NCI-H345 (cell line): ENCODE data around the gene PTPN20.

Experiments
- DNase-seq: peaks from one replicate; lab custom pipeline; 2025; lab: John Stamatoyannopoulos, UW

Gene PTPN20

DNA sequence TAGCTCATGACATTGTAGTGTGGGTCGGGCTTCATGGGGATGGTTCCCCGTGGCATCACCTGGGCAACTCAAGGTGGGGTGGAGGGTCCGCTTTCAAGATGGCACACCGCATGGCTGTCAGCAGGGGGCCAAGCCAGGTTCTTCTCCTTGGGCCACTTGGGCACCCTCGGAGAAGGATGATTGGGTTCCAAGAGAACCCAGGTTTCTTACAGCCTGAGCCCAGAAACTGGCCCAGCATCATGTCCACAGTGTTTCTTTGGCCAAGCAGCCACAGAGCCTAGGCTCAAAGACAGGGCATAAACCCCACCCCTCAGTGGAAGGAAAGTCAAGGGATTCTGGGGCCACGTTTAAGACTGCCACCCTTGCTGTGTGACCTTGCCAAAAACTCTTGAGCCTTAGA, 110.6 kb downstream of the PTPN20 start:
- no peak for DNase-seq

DNA sequence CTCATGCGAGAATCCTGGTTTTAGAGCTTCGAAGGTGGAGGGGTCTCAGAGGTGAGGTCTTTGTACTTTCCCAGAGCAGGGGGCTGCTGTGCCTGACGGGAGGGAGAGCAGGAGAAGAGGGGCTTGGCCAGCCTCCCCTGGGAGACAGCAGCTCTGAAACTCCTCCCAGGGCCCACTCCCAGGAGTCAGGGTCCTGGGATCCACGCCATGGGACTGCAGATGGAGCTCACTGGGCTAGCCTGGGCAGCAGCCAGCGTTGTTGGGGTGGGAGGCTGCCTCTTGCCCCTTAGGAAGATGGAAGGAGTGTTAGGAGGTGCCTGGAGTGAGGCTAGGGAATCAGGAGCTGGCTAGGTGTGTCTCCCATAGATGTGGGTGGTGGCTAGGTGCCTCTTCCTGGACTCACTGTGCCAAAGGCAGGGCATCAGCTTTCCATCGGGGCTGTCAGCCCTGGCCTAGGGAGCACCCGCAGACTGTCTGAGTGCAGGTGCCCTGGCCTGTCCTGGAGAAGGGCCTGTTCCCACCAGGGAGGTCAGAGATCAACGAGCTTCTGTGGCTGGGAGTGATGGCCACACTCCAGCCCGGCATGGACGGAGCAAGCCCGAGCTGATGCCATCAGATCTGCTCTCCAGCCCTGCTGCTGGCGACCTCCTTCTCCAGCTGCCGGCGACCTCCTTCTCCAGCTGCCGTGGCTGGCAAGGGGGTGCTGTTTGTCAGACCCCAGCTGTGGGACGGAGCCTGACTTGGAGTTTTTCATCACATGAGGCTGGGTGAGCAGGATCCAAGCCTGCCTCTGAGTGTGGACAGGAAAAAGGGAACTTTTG, 111.3 kb downstream of the PTPN20 start:
- DNase-seq, result no peak

DNA sequence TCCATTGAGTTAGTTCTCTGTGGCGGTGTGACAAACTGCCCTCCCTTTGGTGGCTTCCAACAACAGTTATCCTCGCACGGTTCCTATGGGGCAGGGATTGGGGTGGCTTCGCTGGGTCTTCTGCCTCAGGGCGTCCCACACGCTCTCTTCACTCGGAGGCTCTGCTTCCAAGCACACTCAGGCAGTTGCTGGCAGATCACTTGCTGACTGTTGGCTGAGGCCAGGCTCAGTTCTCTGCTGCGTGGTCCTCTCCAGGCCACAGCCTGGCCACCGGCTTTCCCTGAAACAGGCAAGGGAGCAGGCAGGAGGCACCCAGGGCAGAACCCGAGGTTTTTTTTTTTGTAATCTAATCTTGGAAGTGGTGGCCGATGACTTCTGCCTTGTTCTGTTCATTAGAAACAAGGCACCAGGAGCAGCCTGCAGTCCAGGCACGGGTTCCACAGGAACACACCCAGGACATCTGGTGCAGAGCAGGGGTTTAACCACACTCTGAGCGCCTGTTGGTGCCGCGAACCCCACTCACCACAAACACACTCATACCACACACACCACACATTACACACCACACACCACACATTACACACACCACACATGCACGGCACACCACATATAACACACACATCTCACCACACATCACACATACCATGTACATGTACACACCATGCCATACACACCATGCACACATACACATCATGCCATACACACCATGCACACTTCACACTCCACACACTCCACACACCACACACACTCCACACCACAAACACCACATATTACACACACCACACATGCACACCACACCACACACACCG, 112.2 kb downstream of the PTPN20 start:
- no peak for DNase-seq

DNA sequence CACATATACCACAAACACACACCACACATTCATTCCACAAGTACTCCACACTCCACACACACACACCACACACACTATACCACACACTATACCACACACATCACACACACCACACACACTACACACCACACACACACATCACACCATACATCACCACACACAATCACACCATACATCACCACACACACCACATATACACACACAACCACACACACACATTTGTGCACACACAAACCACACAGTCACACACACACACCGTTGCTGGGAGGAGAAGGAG, 112.8 kb downstream of the PTPN20 start:
- no peak for DNase-seq

DNA sequence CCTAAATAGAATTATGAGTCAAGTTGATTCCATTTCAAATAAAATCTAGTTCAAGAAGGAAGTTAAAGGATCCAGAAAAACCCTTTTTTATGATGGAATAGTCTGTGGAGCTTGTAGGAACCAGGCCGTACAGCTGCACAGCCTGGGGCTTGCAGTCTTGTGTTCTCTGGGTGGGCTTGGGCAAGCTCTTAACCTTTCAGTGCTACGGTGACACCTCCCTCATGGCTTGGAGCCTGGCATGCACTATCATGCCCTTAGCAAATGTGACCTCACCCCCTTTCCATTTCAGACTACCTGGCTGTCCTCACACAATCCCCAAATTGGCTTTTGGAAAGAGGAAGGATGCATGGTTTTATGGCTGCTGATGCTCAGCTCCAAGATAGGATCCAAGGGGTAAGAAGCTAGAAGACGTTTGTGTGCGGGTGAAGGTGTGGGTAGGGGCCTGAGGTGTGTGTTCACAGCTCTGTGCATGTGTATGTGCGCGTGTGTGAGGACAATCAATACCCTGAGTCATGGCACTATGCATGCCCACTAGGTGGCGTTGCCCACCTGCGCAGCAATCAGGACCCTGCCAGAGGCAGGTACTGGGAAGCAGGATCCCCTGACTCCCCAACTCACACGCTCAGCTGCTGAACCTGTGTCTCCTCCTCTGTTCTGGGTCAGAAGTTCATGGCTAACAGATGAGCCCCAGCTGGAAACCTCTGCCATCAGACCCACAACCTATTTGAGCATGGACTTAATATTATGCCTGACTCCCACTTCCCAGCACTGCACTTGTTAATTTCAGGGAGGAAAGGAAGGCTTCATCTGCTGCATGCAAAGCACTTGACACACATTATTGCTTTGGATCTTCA, 113.4 kb downstream of the PTPN20 start:
- peak; percentile 38 for DNase-seq

DNA sequence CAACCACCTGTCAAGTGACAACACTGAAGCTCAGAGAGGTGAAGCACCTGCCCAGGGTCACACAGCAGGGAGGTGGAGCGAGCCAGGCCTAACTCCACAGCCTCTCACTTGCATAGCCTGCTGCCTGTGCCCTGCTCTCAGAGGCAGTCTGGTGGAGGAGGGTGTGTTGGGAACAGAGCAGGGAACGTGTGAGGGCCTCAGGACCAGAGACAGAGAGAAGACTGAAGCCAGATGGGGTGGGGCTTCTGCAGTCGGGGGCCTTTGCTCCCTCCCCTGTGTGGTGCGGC, 114.0 kb downstream of the PTPN20 start:
- DNase-seq, result no peak

DNA sequence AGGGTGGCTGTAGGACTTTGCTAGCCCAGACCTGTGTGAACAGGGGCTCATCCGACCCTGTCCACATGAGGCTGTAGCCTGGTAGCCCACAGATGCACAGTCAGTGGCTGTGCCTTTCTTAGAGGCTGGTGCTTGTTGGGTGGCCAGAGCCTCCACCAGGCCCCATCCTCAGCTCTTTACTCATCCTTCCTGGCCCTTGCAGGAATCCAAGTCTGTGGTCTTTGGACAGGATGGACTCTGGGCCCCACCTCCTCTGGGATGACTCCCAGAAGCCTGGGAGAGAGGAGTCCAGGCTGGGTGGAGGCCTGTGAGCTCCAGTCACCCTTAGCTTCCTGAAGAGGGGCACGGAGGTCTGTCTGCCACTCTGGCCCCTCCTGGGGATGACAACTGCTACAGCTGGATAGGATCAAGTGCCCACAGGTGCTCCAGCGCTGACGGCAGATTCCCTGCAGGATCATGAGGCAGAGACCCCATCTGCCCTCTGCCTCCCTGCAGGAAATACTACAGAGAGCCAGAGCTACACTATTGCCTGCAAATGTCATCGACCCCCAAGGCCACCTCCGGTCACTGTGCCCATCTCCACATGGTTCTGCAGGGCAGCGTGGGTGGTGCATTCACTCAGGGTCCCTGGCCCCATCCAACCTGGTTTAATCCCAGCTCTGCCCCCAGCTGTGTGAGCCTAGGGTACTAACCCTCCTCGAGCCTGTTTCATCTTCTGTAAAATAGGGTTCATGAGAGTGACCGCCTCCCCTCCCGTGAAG, 114.5 kb downstream of the PTPN20 start:
- DNase-seq, result no peak

DNA sequence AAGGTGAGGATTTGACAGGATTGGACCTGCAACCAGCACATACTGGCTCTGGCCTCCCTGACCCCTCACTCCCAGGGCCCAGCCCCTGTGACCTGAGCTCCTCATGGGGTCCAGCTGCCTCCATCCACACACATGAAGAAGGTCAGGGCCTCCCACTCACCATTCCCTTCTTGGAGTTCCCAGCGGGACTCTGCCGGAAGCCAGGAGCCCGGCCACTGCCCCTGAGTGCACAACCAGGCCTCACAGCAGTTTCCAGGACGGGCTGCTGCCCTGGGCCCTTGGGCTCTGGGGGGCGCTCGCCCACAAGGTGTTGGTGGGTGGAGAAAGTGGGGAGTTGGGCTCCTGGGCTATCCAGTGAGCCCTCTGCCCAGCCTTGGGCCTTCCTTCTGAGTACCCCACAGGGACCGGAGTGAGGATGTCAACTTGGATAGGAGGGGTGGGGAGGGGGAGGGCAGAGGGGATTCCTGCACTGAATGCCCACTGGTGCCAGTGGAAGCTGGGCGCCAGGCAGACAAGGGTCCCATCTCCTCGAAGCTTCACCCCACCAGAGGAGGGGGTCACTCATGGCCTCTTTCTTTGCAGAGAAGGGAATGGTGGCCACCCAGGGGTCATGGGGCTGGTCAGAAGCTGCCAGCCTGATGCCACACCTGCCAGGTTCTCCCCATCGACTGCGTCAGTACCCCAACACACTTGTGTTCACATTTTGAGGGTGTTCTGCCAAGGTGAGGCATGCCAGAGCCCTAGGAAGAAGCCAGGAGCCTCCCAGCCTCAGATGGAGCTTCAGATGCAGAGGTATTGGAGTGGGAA, 115.3 kb downstream of the PTPN20 start:
- no peak for DNase-seq

DNA sequence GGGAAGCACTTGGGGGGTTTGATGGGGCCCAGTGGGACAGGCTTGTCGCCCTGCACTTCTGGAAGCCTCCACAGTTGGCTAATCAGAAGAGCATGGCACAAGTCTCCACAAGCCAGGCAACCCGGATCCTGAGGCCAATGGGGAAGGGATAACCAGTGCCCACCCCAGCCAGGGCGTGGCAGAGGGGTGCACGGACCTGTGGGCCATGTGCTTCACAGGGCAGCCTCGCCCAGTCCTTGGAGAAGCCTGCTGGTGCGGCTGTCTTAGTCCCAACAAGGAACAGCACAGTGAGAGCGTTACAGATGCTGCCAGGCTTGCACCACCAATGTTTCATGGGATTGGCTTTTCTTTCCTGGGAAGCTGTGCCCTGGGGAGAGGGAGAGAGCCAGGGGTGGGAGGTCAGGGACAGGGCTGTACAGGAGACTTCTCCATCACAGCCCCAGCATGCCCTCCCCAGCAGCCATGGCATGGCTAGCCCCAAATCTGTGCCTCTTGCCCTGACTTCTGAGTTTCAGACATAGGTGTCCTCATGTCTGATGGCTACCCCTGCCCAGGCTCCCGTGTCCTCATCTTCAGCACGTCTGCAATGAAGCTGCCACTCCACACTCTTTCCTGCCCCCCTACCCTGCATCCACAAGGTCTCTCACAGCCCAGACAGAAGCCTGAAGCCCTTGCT, 116.0 kb downstream of the PTPN20 start:
- no peak for DNase-seq

DNA sequence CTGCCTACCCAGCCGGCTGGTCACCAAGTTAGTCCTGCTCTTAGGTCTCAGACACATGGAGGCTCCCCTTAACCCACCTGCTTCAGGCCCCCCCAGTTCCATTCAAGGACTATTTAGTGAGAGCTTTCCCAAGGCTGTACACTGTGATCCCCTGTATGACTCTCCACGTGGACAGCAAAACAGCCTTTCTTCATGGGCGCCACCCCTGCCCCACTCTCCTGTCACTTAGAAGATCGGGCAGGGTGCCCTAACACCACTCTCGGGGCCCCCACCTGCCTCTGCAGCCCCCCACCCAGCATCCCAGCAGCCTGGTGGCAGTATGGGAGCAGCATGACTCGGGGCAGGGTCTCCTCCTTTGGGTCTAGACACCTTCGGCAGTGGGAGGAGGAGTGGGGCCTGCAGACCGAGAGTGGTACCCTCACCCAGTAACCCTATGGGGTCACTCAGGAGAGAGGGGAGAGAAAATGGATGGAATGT, 116.6 kb downstream of the PTPN20 start:
- no peak for DNase-seq

DNA sequence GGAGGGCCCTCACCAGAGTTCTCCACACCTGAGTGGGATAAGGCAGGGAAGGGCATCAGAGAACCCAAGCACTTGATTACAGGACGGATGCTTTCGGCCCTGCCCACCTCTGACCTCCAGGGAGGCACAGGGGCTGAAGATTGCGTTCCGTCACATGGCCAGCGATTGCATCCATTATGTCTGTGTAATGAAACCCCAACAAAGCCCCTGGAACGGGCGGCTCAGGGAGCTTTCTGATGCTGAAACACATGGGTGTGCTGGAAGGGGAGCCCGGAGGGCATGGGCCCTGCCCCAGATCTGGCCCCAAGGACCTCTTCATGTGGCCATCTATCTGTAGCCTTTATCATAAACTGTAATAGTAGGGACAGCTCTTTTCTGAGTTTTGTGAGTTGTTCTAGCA, 117.2 kb downstream of the PTPN20 start:
- no peak for DNase-seq

DNA sequence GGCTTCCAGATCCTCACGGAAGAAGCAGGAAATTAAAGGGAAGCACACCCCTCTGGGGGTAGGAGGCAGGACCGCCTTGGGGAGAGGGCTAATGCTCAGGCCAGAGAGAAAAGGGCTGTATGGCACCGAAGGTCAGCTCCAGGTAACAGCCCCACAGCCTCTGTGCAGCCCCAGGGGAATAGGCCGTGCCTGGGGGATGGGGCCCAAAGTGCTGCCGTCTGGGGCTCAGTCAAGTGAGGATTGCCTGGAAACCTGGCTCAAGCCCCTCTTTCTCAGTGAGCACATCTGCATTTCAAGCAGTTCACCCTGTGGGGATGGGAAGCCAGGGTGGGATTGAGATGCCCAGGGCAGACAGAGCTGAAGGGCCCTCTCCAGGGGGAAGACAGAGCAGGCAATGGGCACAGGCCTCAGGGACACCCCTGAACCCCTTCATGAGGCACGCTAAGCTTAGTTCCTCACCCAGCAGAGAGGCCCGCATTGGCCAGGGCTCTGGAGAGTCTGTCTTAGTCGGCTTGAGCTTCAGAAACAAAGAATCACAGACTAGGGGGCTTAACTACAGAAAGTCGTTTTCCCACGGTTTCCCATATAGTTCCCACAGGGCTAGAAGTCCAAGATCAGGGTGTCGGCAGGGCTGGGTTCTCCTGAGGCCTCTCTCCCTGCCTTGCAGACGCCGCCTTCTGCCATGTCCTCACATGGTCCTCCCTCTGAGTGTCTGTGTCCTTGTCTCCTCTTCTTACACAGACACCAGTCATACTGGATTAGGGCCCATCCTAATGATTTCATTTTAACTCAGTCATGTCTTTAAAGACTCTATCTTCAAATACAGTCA, 118.2 kb downstream of the PTPN20 start:
- no peak for DNase-seq

DNA sequence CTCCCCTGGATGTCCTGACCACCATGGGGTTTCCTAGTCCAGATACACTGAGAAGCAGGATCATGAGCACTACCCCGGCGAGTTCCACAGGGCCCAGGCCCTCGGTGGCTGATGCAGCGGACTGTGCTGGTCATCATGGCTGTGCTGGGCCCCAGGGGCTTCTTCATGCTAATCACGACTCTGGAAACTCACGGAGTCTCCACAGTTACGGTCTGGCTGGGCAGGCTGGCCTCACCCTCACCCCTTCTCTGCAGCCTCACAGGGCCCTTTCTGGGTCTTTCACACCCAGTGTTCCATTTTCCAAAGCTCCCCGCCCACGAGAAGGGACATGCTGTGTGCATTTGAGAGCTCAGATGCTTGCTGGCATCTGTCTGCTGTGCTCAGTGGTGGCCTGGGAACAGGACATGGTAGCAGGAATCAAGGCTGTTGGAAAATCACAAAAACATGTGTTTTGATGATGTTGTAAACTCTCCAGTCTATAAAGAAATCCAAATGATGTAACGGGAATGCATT, 119.0 kb downstream of the PTPN20 start:
- no peak for DNase-seq

DNA sequence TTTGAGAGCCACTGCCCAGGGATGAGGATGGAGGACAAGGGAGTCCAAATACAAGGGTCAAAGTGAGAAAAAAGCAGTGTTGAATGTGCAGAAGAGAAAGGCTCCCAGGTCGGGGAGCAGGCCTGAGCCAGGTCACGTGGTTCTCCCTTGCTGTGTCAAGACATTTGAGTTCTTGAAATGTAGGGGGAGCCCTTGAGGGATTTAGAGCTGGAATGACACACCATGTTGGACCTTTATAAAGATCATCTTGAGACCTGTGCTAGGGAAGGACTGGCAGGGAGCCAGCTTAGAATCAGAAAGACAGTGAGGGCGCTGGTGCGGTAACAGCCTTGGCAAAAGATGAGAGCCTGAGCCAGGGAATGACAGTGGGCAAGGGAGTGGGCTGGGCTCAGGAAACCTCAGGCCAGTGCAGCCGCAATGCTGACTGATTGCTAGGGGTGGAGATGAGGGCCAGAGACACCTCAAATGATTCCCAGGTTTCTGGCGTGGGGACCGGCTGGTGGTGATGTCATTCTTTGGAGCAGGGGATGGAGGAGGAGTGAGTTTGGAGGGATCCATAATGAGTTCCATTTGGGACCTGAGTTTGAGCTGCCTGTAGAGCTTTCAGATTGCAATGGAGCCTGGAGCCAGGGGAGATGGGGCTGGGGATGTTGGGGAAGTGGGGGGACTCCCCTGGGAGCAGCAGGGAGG, 120.1 kb downstream of the PTPN20 start:
- DNase-seq, result no peak

DNA sequence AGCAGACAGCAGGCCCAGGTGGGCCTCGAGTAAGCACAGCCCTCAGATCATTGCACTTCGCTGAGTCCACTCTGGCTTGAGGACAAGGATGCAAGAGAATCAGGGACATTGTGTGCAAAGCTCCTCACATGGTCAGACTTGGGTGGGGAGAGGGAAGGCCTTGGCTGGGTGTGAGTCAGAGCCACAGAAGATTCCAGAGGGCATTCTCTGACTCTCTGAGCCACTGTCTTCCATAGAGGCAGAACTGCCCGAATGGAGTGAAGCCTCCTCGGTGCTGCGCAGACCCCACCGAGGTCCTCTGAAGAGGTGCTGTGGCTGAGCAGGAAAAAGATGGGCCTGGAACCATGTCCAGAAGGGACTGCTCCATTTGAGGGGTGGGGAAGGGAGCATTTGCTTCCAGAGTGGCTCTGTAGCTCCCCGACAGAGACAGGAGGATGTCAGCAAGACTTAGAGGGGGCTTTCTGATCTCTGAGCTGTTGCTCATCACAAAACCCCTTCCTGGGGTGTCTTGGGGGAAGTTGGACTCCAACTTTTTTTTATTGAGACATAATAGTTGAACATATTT, 120.8 kb downstream of the PTPN20 start:
- no peak for DNase-seq

DNA sequence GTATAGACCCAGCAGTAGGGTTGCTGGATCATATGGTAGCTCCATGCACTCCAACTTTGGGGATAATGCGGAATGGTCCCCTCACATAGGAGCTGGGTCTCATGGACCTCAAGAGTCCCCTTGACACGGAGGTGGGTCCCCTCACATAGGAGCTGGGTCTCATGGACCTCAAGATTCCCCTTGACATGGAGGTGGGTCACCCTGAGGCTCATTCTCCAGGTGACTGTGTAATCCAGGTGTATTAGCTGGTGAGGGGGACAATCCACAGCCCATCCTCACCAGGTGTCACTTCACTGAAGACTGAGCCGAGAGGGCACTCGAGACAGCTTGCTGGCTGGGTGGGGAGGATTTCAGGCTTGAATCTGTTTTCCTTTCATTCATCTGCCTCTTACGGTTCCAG, 121.9 kb downstream of the PTPN20 start:
- DNase-seq, result no peak

DNA sequence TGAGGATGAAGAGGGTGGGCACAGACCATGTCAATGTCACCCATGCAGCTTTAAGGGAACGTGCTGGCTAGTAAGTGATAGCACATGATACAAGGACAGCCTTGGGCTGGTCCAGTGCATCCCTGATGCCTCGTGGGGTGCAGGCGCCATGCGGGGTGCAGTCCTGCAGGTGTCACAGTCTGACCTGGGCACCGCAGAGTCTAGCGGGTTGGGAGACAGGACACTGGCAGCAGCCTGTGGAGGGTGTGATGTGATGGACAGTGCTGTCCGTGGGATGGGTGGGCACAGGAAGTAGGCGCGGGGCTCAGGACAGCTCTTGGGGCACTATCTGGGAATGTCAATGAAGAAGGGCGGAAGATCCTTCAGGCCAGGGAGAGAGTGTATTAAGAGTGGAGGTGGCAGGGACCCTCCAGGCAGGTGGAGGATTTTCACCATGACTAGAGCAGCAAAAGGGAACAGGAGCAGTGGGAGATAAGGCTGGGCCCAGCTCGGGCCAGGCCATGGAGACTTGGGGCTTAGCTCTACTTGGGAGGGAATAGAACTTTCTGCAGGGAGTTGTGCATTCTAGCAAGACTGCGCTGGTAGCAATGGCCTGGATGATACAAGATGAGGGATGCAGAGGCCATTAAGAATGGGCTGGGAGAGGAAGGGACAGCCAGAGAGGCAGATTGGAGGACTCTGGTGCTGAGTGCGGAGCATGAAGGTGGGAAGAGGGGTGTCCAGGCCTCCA, 122.5 kb downstream of the PTPN20 start:
- DNase-seq, result no peak
